Coronary artery (tissue), 2 donors: ENCODE data around the gene PRKCE.
"Not testable (repeated sequence)": the region's sequence is repeated elsewhere in the genome, so short reads cannot be mapped to it uniquely, and the experiment has no call there.

Experiments used
- DNase-seq: peaks from one replicate; pipeline ENCODE4 v3.0.0-alpha.2; 2017; ENCODE audit warnings: low spot score
- H3K27ac ChIP-seq, 2 donors: fragments of 200-600 bp; sonication (generic); one replicate each; pipeline ENCODE4 v1.5.1; 2016 to 2019
- H3K4me3 ChIP-seq: fragments of 200-600 bp; sonication (generic); 2 replicates; pipeline ENCODE4 v1.5.1; 2016; ENCODE audit warnings: mild to moderate bottlenecking, moderate library complexity
- TF ChIP-seq, protein P1 (sequence below): fragments of 200-600 bp; sonication (generic); IDR thresholded peaks from one replicate; pipeline ENCODE4 v1.5.1; 2019; ENCODE audit warnings: antibody characterized with exemption

Gene PRKCE

DNA sequence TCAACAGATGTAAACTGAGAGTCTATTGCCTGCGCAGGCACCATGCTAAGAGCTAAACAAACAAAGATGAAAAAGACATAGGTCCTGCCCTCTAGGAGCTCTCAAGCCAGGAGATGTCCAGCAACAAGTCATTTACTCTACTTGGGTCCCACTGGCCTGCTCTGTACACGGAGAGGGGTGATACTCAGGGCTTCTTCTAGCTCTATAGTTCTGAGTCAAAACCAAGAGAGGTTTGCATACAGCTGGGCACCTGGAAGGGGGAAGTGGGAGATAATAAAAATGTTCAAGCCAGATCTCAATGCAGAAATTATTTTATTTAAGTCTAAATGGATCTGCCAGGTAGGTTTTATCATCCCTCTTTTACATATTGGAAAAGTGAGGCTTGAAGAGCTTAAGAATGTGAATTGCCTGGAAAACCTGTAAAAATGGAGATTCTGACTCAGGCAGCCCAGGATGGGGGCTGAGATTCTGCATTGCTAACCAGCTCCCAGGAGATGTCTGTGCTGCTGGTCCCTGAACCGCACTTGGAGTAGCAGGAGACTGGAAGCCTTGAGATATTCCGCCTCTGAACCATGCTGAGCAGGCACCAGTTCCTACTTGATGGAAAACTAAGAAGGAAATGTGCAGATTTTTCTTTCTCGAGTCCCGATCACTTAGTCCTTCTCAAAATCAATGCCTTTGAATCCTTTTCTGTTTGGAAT, 201.1 kb downstream of the PRKCE start:
- no peak overlapping the region for H3K4me3 ChIP-seq
- TF ChIP-seq, protein P1, sequence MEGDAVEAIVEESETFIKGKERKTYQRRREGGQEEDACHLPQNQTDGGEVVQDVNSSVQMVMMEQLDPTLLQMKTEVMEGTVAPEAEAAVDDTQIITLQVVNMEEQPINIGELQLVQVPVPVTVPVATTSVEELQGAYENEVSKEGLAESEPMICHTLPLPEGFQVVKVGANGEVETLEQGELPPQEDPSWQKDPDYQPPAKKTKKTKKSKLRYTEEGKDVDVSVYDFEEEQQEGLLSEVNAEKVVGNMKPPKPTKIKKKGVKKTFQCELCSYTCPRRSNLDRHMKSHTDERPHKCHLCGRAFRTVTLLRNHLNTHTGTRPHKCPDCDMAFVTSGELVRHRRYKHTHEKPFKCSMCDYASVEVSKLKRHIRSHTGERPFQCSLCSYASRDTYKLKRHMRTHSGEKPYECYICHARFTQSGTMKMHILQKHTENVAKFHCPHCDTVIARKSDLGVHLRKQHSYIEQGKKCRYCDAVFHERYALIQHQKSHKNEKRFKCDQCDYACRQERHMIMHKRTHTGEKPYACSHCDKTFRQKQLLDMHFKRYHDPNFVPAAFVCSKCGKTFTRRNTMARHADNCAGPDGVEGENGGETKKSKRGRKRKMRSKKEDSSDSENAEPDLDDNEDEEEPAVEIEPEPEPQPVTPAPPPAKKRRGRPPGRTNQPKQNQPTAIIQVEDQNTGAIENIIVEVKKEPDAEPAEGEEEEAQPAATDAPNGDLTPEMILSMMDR, result no peak
- DNase-seq, result no peak
- H3K27ac ChIP-seq, result no peak overlapping the region

DNA sequence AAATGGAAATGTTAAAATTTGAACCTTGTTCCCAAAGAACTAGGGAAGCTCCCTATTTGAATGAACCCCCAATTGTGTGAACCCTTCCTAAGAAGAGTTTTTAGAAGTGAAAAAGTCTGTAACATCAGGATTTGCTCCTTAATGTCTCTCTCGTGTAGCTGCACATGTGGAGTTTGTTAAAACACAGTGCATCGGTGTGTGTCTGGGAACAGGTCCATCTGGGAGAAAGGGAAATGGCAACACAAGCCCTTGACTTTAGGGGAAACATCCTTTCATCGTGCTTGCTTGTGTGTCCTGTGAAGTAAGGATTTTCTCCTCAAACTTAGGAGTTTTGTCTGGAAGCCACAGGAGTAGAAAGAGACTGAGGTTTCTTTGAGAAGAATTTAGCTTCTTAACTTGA, 203.9 kb downstream of the PRKCE start:
- Histone ChIP-seq H3K27ac (no peak overlapping the region), H3K4me3 (no peak overlapping the region)
- TF ChIP-seq, protein P1, result no peak
- DNase-seq, result no peak

DNA sequence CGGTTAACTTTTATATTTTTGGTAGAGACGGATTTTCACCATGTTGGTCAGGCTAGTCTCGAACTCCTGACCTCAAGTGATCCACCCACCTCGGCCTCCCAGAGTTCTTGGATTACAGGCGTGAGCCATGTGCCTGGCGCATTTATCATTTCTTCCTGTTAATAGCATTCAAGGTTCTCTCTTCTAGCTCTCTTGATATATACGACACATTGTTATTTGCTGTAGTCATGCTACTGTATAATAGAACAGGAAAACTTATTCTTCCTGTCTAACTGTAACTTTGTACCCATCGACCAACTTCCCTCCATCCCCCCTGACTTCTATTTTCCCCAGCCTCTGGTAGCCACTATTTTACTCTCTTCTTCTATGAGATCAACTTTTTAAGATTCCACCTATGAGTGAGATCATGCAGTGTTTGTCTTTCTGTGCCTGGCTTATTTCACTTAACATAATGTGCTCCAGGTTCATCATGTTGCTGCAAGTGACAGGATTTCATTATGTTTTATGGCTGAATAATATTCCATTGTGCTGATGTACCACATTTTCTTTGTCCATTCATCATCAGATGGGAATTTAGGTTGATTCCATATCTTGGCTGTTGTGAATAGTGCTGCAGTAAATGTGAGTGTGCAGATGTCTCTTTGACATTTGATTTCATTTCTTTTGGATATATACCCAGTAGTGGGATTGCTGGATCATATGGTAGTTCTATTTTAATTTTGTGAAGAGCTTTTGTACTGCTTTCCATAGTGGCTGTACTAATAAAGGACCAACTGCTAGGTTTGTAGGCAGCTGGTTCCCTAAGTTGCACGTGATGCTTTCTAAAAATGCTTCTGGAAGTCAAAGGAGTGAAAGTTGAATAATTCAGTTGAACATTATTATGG, 205.2 kb downstream of the PRKCE start:
- Histone ChIP-seq H3K27ac (no peak overlapping the region), H3K4me3 (no peak overlapping the region)
- DNase-seq, result no peak
- TF ChIP-seq, protein P1, result no peak

DNA sequence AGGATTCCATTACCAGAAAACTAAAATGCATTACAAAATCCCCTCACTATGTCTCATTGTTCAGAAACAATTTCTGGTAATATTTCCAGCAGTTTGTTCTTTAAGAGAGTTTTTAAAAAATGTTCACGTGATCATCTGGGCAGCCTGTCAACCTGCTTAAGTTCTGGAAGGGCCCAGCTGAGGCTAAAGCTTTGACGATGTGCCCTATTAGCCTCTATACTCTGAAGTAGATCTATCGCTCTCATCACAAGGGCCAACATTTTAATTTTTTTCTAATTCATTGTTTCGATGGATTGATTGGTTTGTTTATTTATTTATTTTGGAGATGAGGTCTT, 205.8 kb downstream of the PRKCE start:
- H3K27ac ChIP-seq, result no peak overlapping the region
- TF ChIP-seq, protein P1, result no peak
- no peak overlapping the region for H3K4me3 ChIP-seq
- DNase-seq, result no peak

DNA sequence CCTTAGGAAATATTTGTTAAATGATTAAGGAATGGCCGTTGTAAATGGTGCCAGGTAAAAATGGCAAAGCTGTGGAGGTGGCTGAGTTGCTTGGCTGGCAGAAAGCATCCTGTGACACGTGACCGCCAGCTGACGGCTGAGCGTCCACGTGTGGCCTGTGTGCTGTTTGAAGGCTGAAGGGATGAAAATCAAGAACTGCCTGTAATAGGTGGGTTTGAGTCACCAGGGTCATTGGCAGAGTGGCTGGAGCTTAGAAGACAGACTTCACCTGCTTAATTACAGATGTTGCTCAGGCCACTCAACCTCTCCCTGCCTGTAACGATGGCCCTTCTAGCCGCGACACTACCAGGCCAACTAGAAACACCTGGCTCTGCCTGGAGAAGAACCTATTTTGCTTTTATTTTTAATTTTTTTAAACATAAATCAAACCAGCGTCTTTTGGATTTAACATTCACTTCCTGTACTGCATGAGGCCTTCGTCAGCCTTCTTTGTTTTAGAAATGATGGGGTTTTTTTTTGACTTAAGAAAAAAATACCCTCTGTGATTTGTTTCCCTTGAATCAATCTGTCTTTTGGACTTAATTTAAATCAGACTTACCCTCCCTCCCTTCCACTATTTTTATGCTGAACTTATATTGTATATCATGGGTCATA, 206.5 kb downstream of the PRKCE start:
- no peak for DNase-seq
- Histone ChIP-seq H3K4me3 (no peak overlapping the region), H3K27ac (no peak overlapping the region)
- TF ChIP-seq, protein P1, result no peak

DNA sequence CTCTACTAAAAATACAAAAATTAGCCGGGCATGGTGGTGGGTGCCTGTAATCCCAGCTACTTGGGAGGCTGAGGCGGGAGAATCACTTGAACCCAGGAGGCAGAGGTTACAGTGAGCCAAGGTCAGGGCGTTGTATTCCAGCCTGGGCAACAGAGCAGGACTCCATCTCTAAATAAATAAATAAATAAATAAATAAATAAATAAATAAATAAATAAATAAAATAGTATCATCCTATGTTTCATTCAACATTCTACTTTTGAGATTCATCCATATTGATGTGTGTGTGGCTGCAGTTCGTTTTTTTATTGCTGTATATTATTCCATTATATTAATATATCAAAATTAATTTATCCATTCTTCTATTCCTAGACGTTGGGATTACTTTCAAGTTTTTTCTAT, 207.4 kb downstream of the PRKCE start:
- not testable (repeated sequence) for DNase-seq, H3K27ac ChIP-seq, H3K4me3 ChIP-seq

DNA sequence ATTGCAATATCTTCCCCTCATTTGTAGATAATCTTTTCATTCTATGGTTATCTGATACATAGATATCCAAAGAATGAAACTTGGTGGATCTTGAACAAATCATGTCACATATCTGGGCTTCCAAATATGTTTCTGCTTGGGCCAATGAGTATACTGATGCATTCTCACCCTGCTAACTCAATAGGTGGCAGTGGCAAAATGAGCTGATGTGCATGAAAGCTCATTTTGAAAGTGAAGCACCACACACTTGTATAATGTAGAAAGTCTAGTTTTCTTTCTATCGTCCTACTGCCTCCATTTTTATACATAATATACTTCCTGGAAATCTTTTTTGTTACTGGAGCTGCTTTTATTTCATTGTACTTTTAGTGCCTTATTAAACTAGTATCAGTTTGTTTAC, 208.2 kb downstream of the PRKCE start:
- DNase-seq, result no peak
- no peak overlapping the region for H3K4me3 ChIP-seq
- TF ChIP-seq, protein P1, result no peak
- H3K27ac ChIP-seq, result no peak overlapping the region
